Left hindlimb (tissue), 1 donor: ENCODE measurements around the gene GPRASP2.
"Not testable (repeated sequence)": the region's sequence is repeated elsewhere in the genome, so short reads cannot be mapped to it uniquely, and the experiment has no call there.

ENCODE experiments used
- DNase-seq: peaks from one replicate; pipeline ENCODE4 v3.0.0-alpha.2; 2018

GPRASP2 gene

DNA sequence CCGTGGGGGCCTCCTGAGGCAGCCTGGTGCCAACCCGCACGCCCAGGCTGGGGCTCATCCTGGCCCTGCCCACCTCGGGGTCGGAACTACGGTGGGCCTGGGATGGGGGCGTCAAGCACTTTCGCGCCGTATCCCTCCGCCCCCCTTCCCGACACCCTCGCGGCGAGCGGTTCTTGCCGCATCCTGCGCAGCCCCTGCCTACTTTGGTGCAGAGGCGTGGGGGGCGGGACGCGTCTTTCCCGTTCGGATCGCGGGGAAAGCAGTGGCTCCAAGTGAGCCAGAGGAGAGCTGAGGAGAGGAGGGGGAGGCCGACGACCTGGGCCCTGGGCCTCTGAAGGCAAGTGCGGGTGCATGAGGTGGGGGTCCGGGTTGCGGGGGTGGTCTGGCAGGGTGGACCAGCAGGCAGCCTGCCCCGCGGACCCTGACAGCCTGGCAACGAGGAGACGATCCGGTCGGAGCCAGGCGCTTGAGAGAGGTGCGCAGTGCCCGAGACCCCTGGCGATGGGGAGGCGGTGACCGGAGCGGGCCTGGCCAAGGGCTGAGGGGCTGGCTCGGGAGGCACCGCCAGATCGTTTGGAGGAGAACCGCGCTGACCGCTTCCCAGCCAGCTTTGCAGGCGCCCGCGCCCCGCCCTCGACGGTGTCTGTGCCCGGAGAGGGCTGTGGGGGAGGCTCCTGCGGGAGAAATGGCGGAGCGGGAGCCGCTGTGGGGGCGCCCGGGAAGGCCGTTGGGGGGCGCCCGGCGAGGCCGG, at the start of gene GPRASP2:
TSS of gene GPRASP2 (plus strand) at position 233 of the 751 bp plus-strand sequence. CDS start 2,422 bp downstream, outside the sequence.
- peak; percentile 84 for DNase-seq

DNA sequence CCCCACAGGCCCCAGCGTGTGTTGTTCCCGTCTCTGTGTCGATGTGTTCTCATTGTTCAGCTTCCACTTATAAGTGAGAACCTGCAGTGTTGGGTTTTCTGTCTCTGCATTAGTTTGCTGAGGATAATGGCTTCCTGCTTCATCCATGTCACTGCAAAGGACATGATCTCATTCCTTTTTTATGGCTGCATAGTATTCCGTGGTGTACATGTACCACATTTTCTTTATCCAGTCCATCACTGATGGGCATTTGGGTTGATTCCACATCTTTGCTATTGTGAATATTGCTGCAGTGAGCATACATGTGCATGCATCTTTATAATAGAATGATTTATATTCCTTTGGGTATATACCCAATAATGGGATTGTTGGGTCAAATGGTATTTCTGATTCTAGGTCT, 48.4 kb upstream of the GPRASP2 start:
- DNase-seq, result not testable (repeated sequence)

DNA sequence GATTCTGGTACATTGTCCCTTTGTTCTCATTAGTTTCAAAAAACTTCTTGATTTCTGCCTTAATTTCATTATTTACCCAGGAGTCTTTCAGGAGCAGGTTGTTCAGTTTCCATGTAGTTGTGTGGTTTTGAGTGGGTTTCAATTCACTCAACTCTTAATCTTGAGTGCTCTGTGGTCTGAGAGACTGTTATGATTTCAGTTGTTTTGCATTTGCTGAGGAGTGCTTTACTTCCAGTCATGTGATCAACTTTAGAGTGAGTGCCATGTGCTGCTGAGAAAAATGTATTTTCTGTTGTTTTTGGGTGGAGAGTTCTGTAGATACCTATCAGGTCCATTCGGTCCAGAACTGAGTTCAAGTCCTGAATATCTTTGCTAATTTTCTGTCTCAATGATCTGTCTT, 45.2 kb upstream of the GPRASP2 start:
- not testable (repeated sequence) for DNase-seq

DNA sequence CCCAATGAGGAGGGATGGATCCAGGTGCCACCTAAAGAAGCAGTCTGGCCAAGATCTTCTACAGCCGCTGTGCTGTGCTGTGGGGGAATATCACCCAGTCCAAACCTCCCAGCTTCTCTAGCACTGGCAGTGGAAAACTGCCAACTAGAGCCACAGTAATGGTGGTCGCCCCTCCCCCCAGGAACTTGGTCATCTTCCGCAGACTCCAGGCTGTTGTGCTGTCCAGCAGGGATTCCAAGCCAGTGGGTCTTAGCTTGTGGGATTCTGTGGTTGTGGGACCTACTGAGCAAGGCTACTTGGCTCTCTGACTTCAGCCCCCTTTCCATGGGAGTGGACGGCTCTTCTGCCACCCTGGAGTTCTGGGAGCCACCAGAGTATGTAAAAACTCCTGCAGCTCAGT, 42.7 kb upstream of the GPRASP2 start:
- no peak for DNase-seq

DNA sequence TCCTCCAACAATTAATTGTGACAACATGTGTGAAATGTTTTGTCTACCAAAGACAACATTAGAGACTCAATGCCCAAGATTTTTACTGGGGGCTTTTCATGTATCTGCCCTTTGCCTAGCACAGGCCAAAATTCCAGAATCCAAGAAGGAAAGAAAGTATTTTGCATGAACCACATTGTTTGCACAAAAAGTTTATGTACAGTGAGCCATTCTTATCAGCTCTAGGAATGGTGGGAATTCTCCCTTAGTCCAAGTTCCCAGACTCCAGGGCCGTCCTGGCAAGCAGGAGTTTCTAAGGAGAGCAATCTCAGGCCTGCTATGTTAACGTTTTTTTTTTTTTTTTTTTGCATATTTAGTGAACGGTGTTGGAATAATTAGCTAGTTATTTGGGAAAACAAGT, 39.4 kb upstream of the GPRASP2 start:
- DNase-seq, result no peak

DNA sequence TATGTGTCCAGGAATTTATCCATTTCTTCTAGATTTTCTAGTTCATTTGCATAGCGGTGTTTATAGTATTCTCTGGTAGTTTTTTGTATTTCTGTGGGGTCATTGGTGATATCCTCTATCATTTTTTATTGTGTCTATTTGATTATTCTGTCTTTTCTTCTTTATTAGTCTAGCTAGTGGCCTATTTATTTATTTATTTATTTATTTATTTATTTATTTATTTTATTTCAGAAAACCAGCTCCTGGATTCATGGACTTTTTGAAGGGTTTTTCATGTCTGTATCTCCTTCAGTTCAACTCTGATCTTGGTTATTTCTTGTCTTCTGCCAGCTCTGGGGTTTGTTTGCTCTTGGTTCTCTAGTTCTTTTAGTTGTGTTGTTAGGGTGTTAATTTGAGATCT, 34.8 kb upstream of the GPRASP2 start:
- DNase-seq, result not testable (repeated sequence)

DNA sequence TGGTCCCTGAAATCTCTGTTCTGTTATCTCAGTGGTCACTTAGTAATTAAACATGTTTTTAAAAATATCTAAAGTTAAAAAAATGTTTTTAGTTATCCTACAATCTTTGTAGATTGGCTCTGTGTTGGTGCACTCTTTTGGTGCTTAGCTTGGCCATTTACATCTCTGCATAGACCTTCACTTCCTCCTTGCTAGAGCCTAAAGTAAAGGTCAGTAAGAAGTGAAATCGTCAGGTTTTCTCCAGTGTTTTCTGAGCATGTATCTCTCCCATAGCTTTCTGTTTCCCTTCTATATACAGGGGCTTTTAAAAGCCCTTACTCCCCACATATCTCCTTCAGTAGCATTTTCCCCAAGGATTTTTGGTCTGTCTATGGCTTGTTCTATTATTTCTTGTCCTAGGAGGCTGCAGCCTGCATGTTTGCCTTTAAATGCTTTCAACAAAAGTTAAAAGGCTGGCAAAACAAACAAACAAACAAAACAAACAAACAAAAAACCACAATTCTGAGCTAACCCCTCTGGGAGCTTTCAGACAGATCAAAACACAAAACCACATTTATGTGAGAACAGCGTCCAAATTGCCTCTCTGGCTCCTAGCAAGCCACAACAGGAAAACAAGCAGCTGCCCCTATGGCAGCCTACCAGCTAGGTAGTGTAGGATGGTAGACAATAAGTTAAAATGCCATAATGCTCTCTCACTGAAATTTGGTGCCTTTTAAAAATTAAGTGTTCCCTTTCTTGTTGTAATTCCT, 27.3 kb upstream of the GPRASP2 start:
- DNase-seq, result no peak

DNA sequence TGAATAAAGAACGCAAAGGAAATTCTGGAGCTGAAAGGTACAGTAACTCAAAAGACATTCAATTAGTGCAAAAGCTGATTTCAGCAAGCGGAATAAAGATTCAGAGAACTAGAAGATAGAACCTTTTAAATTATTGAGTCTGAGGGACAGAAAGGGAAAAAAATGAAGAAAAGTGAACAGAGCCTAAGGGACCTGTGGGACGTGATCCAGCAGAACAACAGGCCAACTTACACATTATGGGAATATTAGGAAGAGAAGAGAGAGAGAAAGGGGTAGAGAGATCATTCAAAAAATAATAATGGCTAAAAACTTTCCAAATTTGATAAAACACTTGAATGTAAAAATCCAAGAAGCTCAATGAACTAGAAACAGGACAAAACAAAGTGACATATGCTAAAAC, 17.5 kb upstream of the GPRASP2 start:
- no peak for DNase-seq

DNA sequence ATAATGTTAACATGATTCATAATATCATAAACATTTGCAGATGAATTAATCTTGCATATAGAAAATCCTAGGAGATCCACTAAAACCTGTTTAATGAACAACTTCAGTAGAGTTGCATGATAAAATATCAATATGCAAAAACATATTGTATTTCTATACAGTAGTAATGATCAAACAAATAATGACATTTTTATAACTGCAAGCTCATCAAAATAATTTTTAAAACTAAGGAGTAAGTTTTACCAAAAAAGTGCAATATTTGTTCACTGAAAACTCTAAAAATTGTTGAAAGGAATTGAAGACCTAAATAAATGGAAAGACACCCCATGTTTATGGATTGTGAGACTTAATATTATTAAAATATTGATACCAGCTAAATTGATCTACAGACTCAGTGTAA, 15.9 kb upstream of the GPRASP2 start:
- DNase-seq, result no peak

DNA sequence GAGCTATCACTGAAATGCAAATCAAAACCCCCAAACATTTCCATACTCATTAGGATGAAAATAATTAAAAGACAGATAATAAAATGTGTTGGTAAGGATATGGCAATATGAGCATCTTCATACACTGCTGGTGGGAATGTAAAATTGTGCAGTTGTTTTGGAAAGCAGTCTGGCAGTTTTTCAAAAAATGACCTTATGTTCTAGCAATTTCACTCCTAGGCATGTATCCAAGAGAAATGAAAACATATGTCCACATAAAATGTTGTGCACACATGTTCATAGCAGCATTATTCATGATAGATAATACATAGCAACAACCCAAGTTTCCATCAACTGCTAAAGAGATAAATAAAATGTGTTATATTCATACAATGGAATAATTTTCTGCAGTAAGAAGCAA, 14.8 kb upstream of the GPRASP2 start:
- no peak for DNase-seq

DNA sequence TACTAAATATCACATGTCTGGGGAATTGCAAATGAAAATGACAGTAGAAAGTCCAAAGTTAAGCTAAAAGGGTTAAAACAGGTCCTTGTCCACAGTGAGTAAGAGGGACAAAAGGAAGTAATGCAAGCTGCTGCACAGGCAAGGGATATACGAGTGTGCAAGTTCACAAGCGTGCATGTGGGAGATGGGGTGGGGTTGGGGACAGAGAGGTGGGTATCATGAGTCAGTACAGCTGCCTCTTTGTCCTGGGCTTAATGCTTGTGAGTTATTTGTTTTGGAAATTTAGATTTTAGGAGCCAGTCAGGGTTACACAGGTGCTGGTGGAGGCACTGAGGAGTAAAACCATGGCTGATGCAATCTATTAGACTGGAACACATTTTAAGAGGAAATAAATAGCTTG, 3.3 kb upstream of the GPRASP2 start:
- DNase-seq, result no peak

DNA sequence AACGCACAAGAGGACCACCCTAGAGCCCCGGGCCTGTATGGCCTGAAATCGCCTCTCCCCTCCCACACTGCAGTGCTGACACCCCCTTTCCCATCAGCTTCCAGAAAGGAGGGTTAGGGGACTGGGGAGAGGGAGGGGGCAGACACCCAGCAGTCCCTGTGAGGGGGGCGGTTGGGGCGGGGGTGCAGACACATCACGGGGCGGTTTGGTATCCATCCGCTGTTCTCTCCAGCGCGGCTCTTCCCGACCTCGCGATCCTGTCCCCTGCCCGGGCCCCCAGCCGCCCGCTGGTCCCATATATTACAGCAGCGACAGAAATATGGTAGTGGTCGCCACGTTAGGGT, 404 bp upstream of the GPRASP2 start:
- no peak for DNase-seq

DNA sequence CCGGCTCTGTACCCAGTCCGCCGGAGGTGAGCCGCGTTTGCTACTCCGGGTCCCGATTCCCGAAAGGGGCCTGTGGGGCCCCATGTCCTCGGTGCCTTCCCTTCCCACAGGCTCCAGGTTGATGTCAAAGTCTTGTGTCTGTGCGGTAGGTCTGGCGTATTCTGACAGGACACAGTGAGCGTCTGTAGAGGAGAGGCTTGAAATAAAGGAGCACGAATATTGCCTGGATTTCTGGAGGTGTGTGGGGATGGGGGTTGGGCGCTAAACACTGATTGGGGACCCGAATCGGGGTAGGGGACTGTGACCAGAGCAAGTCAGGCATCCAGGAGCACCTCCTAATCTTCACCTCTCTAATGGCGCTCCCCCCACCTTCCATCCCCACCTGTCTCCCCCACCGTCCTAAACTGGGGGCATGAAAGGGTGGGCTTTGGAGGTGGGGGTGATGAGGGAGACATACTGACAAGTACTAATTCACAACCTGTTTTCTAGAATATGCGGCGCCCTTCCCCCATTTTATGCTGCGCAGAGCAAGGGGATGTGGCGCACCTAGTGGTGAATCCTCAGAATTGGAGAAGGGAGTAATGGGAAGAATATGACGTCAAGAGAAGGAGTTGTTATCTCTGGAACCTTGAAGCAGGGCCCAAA, 855 bp downstream of the GPRASP2 start:
- DNase-seq, result peak; percentile 79

DNA sequence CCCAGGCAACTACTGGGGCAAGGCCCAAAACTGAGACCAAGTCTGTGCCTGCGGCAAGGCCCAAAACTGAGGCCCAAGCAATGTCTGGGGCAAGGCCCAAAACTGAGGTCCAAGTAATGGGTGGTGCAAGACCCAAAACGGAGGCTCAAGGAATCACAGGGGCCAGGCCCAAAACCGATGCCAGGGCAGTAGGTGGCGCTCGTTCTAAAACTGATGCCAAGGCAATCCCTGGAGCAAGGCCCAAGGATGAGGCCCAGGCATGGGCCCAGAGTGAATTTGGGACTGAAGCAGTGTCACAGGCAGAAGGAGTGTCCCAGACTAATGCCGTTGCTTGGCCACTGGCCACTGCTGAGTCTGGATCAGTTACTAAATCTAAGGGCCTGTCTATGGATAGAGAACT, 2.7 kb downstream of the GPRASP2 start:
- no peak for DNase-seq

DNA sequence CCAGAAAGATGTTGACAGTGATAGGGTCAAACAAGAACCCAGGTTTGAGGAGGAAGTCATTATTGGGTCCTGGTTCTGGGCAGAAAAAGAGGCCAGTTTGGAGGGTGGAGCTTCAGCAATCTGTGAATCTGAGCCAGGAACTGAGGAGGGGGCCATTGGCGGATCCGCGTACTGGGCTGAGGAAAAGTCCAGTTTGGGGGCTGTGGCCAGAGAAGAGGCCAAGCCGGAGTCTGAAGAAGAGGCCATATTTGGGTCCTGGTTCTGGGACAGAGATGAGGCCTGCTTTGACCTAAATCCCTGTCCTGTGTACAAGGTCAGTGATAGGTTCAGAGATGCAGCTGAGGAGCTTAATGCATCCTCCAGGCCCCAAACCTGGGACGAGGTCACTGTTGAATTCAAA, 3.7 kb downstream of the GPRASP2 start:
- no peak for DNase-seq

DNA sequence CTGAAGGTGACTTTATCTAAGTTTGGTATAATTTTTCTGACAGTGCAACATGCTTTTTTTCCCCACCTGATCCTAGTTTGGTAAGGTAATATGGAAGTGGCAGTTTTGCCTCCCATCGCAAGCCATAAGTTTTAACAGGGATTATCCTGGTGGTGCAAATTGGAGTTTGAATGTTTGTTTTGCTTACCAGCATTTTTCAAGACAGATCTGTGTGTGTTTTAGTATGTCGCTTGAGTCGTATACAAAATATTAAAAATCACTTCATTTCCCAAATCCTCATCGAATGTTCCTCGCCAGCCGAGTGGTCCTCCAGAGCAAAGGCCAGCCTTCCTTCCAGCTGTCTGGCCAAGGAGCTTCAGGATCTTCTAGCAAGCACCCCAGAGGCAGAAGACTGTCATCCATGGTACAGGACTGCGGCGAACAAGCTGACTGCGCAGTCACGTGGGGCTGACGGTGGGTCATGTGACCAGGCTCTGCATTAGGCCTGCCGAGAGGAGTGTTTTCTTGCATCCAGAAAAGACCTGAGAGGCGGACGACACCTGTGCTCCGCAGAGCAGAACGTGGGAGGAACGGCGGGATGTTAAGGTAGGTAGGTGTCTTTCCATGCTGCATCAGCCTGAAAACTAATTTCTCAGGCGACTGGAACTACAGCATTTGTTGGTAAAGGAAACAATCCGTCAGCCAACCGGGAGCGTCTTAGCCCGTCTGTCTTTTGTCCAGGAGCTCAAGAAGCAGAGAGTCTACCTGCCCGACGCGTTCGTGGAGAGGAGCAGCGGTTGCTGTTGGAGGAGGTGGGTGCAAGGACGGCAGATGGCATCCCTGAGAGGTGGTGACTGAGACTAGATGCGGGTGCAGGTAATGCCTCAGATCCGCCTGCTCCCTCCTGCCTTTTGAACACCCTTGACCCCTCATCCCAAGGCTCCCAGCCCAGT, 8.3 kb downstream of the GPRASP2 start, which contains the start of gene GPRASP3:
TSS of gene GPRASP3 (plus strand) at position 507 of the 932 bp plus-strand sequence. CDS start 28,253 bp downstream, outside the sequence.
- peak; percentile 85 for DNase-seq

DNA sequence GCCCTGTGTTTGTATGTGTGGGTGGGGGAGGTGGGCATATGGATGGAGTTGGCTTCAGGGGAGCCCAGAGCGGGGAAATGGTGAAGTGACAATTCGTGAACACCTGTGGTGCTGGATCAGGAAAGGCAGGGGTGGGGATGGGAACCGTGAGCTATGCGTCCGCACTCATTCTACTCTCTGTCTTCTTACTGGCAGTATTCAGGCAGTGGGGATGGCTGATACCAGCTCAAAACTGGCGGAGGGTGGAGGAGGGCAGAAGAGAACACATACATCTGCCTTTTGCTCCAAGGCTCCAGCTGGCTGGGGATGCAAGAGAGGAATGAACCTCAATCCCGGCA, 8.9 kb downstream of the GPRASP2 start:
- not testable (repeated sequence) for DNase-seq

DNA sequence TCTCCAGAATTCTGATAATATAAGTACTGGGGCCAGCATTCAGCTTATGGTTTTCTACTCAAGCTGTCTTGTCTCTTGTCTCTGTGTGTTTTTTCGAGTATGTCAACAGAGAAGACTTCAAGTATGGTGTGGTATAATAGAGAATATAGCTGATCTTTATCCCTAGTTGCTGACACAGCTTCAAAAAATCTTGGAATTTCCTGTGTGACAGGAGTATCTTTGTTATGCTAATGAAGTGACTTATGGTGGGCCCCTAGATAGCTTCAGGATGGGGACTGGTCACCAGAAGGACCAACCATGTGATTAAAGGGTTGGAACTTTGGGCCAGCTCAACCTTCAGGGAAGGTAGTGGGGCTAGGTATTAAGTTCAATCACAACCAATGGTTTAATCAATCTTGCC, 11.2 kb downstream of the GPRASP2 start:
- DNase-seq, result no peak

DNA sequence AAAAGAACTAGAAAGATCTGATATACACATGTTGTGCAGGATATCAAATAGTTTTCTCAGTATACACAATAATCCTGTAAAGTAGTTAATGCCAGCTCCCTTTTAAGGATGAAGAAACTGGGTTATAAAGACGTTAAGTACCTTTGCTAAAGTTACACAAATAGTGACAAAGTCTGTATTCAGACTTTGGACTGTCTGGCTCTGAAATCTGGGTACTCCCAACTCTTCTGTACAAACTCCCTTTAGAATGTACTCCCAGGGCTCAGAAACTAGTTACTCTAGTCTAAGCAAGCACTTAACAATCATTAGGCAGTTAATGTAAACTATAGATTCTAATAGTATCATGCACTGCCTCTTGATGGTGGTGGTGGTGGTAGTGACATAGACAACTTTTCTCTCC, 15.5 kb downstream of the GPRASP2 start:
- no peak for DNase-seq

DNA sequence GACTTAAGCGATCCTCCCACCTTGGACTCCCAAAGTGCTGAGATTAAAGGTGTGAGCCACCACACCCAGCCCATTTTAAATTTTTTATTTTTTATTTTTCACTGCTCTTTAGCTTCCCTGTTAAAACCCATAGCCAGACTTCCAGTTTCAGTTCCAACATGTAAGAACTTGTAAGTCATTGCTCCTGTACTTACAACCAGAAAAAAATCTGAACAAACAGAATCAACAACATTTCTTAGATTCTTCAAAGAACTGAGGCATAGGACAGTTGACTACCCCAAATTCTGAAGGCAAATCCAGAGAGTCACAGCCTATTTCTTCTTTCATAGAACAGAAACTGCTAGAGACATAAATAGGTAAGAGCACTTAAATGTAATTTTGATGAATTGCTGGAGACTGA, 16.4 kb downstream of the GPRASP2 start:
- no peak for DNase-seq

DNA sequence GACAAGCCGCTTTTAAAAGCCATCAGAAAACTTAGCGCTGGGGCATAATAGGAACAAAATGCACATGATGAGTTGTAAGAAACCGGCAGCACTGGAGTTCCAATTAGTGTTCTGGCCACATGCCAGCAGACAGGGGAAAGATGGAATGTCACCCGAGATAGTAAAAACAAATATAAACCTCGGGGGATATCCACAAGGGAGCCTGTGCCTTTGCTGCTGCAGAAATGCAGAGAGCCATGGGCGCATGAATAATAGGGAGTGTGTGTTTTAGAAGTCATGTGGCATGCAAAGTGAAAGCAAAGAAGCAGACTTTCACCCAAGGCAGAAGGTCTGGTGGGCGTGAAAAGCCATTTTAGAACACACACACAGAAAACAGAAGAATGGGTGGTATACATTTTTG, 27.4 kb downstream of the GPRASP2 start:
- no peak for DNase-seq

DNA sequence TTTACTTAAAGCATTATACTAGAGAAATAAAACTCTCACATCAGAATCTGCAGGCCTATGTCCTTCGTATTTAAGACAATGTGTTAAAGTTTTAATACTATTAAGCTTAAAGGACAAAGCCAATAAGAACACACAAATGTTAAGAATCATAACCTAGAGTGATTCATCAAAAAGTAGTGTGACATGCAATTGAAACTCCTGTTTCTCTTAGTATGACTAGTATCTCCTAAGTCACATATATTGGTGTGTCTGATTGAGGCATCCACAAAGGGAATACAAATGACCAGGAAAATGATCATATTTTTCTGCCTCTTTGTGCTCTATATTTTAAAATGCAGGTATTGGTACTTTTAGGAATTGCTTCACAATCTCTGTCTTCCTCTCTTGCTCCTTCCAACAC, 32.1 kb downstream of the GPRASP2 start:
- no peak for DNase-seq

DNA sequence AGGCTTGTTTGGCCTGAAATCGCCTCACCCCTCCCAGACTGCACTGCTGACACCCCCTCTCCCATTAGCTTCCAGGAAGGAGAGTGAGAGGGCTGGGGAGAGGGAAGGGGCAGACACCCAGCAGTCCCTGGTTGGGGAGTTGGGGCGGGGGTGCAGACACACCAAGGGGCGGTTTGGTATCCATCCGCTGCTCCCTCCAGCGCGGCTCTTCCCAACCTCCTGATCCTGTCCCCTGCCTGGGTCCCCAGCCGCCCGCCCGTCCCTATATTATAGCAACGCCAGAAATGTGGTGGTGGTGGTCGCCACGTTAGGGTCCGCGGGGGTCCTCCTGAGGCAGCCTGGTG, 33.2 kb downstream of the GPRASP2 start:
- DNase-seq, result no peak
